ENCODE measurements around the gene PREB. TPM values are rescaled to one million over a fixed set of nuclear protein-coding genes. Genes with fewer than 3 reads are reported as not detected.

PREB gene
- total and polyA plus RNA-seq, 2 donors (not counting 3 experiments of a cell fraction or from before 2014, with no cell fraction given), result 47.2 to 73.3 TPM

DNA sequence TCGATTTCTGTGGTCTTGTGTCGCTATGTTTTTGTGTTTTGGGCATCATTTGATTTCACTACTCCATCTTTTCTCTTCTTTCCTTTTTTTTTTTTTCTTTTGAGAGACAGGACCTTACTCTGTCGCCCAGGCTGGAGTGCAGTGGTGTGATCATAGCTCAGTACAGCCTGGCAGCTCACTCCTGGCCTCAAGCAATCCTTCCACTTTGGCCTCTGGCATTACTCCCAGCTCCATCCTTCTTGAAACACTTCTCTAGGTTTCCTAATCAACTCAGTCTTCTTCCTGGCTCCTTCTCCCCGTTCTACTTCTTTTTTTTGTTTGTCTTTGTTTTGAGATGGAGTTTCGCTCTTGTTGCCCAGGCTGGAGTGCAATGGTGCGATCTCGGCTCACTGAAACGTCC lies 40.9 kb upstream of the PREB start:
- no peak overlapping the region for H3K27ac ChIP-seq (ENCODE audit: insufficient read depth, low read depth, low read length)
- no peaks in the 10 kb centered on the region for H3K79me2 ChIP-seq (ENCODE audit: control insufficient read depth, insufficient read depth, low read length)
- BruUV-seq (replicated peaks), result no TSS peak
- no peaks in the 10 kb centered on the region for H4K20me1 ChIP-seq (replicated peaks; ENCODE audit: control insufficient read depth, extremely low read depth, insufficient read depth, low read length)
- no peaks in the 10 kb centered on the region for H3K9me1 ChIP-seq (replicated peaks; ENCODE audit: control insufficient read depth, extremely low read depth, insufficient read depth, low read length)
- no peak overlapping the region for H2AFZ ChIP-seq (ENCODE audit: low read depth, low read length)
- no peak overlapping the region for H3K4me2 ChIP-seq (ENCODE audit: insufficient read depth, low read length)
- no peaks in the 10 kb centered on the region for H3K9me3 ChIP-seq (replicated peaks; ENCODE audit: control insufficient read depth, insufficient read depth, low read length)
- peaks cover 29 to 30% of the 10 kb centered on the region in 2 experiments for H3K27me3 ChIP-seq (ENCODE audit: control insufficient read depth in 2 of 2, insufficient read depth in 2 of 2, low read length in 2 of 2)
- H3K4me3 ChIP-seq (replicated peaks in 1 of 3; ENCODE audit: insufficient read depth in 1 of 3, low read depth in 1 of 3, low read length in 3 of 3), result no peak overlapping the region
- no peak for DNase-seq (ENCODE audit: low read depth, low spot score)
- no peaks in the 10 kb centered on the region for H3K36me3 ChIP-seq (ENCODE audit: control insufficient read depth in 2 of 2, extremely low read depth in 1 of 2, insufficient read depth in 2 of 2, low read length in 2 of 2)
- no peak for TF ChIP-seq FOS (IDR thresholded peaks at IDR 0.05; ENCODE audit: borderline replicate concordance, insufficient read depth, low read length)
- TF ChIP-seq MYC (IDR thresholded peaks at IDR 0.05; ENCODE audit: low read depth, low read length), result no peak
- TF ChIP-seq, protein P1, sequence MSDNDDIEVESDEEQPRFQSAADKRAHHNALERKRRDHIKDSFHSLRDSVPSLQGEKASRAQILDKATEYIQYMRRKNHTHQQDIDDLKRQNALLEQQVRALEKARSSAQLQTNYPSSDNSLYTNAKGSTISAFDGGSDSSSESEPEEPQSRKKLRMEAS (IDR thresholded peaks at IDR 0.05; ENCODE audit: insufficient read depth, insufficient read length), result no peak
- TF ChIP-seq POLR2A (IDR thresholded peaks at IDR 0.05; ENCODE audit: low read depth, low read length), result no peak
- TF ChIP-seq GATA2 (IDR thresholded peaks at IDR 0.05; ENCODE audit: insufficient read depth, insufficient read length, low read depth, low read length), result no peak
- TF ChIP-seq EZH2 (IDR thresholded peaks at IDR 0.05; ENCODE audit: borderline replicate concordance, low read depth, low read length, severe bottlenecking), result no peak
- TF ChIP-seq JUN (IDR thresholded peaks at IDR 0.05; ENCODE audit: borderline replicate concordance, insufficient read depth, insufficient read length, low read depth), result no peak
- no peak for TF ChIP-seq POLR2AphosphoS5 (IDR thresholded peaks at IDR 0.05; ENCODE audit: insufficient read depth, low read depth, low read length)
- ChIA-PET POLR2A (no interaction called here), CTCF (interaction anchor here (0.9 to 2.4 kb wide), 10 partner anchors 9 to 128 kb away, joined by 3 to 14 read pairs (median 4); partner anchors contain the start of gene KHK)
- intact Hi-C loops (cut with micrococcal nuclease), result no loop called here
- H3K9ac ChIP-seq (replicated peaks; ENCODE audit: extremely low read depth, insufficient read depth, low read length), result no peak overlapping the region
- no peaks in the 10 kb centered on the region for H3K4me1 ChIP-seq (ENCODE audit: control insufficient read depth, extremely low read depth, insufficient read depth, low read length)
- dilution Hi-C loops (cut with MboI; ENCODE audit: extremely low pct_ligation_motif_present, low sequenced_read_pairs), result no loop called here
- no peak for FAIRE-seq

DNA sequence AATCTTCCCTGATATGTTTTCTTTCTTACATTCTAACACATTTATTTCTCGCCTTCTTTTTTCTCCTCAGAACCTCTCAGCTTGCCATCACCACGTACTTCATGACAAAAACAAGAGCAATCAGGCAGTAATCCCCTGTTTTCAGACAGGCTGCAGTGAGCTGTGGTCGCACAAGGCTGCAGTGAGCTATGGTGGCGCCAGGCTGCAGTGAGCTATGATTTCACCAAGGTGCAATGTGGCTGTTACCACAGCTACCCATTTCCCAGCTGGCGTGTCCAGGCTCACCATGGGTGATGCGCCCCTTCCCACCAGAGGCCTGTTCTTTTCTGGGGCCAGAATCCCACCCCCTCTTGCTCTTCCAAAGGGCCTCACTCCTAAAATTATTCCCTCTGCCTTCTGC lies 40.2 kb upstream of the PREB start:
- FAIRE-seq (no peak), DNase-seq (ENCODE audit: low read depth, low spot score) (no peak)
- ChIA-PET CTCF (interaction anchor here (0.9 to 2.4 kb wide), 7 partner anchors 8 to 105 kb away, joined by 3 to 14 read pairs (median 5); no protein-coding TSS in a partner anchor), POLR2A (no interaction called here)
- TF ChIP-seq, protein P2, sequence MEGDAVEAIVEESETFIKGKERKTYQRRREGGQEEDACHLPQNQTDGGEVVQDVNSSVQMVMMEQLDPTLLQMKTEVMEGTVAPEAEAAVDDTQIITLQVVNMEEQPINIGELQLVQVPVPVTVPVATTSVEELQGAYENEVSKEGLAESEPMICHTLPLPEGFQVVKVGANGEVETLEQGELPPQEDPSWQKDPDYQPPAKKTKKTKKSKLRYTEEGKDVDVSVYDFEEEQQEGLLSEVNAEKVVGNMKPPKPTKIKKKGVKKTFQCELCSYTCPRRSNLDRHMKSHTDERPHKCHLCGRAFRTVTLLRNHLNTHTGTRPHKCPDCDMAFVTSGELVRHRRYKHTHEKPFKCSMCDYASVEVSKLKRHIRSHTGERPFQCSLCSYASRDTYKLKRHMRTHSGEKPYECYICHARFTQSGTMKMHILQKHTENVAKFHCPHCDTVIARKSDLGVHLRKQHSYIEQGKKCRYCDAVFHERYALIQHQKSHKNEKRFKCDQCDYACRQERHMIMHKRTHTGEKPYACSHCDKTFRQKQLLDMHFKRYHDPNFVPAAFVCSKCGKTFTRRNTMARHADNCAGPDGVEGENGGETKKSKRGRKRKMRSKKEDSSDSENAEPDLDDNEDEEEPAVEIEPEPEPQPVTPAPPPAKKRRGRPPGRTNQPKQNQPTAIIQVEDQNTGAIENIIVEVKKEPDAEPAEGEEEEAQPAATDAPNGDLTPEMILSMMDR (IDR thresholded peaks at IDR 0.05; ENCODE audit: extremely low read depth in 1 of 2, insufficient read depth in 1 of 2, low read depth in 1 of 2, low read length in 2 of 2), result no peak
- TF ChIP-seq EZH2 (IDR thresholded peaks at IDR 0.05; ENCODE audit: borderline replicate concordance, low read depth, low read length, severe bottlenecking) (no peak), FOS (IDR thresholded peaks at IDR 0.05; ENCODE audit: borderline replicate concordance, insufficient read depth, low read length) (no peak), POLR2AphosphoS5 (IDR thresholded peaks at IDR 0.05; ENCODE audit: insufficient read depth, low read depth, low read length) (no peak), MYC (IDR thresholded peaks at IDR 0.05; ENCODE audit: low read depth, low read length) (no peak), POLR2A (IDR thresholded peaks at IDR 0.05; ENCODE audit: low read depth, low read length) (no peak), JUN (IDR thresholded peaks at IDR 0.05; ENCODE audit: borderline replicate concordance, insufficient read depth, insufficient read length, low read depth) (no peak), GATA2 (IDR thresholded peaks at IDR 0.05; ENCODE audit: insufficient read depth, insufficient read length, low read depth, low read length) (no peak)
- TF ChIP-seq, protein P1 (IDR thresholded peaks at IDR 0.05; ENCODE audit: insufficient read depth, insufficient read length), result no peak
- no peaks in the 10 kb centered on the region for H3K36me3 ChIP-seq (ENCODE audit: control insufficient read depth in 2 of 2, extremely low read depth in 1 of 2, insufficient read depth in 2 of 2, low read length in 2 of 2)
- H2AFZ ChIP-seq (ENCODE audit: low read depth, low read length), result no peak overlapping the region
- no peaks in the 10 kb centered on the region for H3K79me2 ChIP-seq (ENCODE audit: control insufficient read depth, insufficient read depth, low read length)
- no peaks in the 10 kb centered on the region for H3K9me3 ChIP-seq (replicated peaks; ENCODE audit: control insufficient read depth, insufficient read depth, low read length)
- no peak overlapping the region for H3K27ac ChIP-seq (ENCODE audit: insufficient read depth, low read depth, low read length)
- H3K9ac ChIP-seq (replicated peaks; ENCODE audit: extremely low read depth, insufficient read depth, low read length), result no peak overlapping the region
- H3K4me2 ChIP-seq (ENCODE audit: insufficient read depth, low read length), result no peak overlapping the region
- peaks cover 30 to 34% of the 10 kb centered on the region in 2 experiments for H3K27me3 ChIP-seq (ENCODE audit: control insufficient read depth in 2 of 2, insufficient read depth in 2 of 2, low read length in 2 of 2)
- intact Hi-C loops (cut with micrococcal nuclease), result loop anchor here (5.0 kb wide), 1 partner anchor 77 kb away; no protein-coding TSS in a partner anchor
- no peaks in the 10 kb centered on the region for H3K9me1 ChIP-seq (replicated peaks; ENCODE audit: control insufficient read depth, extremely low read depth, insufficient read depth, low read length)
- H3K4me1 ChIP-seq (ENCODE audit: control insufficient read depth, extremely low read depth, insufficient read depth, low read length), result no peaks in the 10 kb centered on the region
- BruUV-seq (replicated peaks), result no TSS peak
- H3K4me3 ChIP-seq (replicated peaks in 1 of 3; ENCODE audit: insufficient read depth in 1 of 3, low read depth in 1 of 3, low read length in 3 of 3), result no peak overlapping the region
- H4K20me1 ChIP-seq (replicated peaks; ENCODE audit: control insufficient read depth, extremely low read depth, insufficient read depth, low read length), result no peaks in the 10 kb centered on the region
- dilution Hi-C loops (cut with MboI; ENCODE audit: extremely low pct_ligation_motif_present, low sequenced_read_pairs), result no loop called here
